NCI-H1436 (cell line): Measurements from ENCODE around the gene SULT1C3.
"Not testable (repeated sequence)": the region's sequence is repeated elsewhere in the genome, so short reads cannot be mapped to it uniquely, and the experiment has no call there.

Experiments
- DNase-seq: peaks from one replicate; lab custom pipeline; 2025; lab: John Stamatoyannopoulos, UW

SULT1C3 gene

DNA sequence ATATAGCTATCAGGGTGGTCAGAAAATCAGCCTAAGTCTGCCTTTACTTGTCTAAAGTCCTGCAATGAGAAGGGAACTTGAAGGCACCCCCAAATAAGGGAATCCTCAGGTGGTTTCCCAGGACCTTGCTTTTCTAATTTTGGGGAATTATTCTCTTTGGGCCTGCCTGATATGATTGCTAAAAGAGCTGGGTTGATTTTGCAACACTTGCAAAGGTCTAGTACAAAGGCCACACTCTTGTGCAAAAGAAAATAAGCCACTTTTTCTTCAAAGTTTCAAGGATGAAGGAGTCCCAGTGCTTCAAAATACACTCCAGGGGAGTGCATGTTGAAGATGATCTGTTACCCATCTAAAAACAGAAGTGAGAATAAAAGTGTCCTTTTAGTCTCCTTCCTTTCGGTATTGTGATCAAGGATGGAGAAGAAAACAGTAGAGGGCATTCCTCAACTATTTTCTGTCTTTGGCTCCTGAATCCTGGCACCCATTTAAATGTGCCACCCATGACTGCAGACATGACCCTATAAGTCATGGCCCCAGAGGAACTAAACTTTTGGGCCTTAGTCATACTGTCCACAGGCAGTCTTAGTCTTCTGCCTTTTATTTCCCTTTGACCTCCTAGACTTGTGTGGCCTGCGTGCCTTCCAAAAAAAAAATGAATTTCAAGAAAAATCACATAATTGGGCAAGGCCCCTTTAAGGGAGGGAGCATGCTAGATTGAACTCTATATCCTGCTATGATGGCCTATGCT is 5.1 kb downstream of the SULT1C3 start:
- DNase-seq, result no peak

- no peak for DNase-seq
These were observed 13.3 kb downstream of the SULT1C3 start for GRCh38 chr2:108253106-108253505.

- no peak for DNase-seq
These were observed 18.1 kb downstream of the SULT1C3 start for GRCh38 chr2:108257757-108258331.

GRCh38 chr2:108260773-108261172 is 21.0 kb downstream of the SULT1C3 start:
- DNase-seq, result no peak

DNA sequence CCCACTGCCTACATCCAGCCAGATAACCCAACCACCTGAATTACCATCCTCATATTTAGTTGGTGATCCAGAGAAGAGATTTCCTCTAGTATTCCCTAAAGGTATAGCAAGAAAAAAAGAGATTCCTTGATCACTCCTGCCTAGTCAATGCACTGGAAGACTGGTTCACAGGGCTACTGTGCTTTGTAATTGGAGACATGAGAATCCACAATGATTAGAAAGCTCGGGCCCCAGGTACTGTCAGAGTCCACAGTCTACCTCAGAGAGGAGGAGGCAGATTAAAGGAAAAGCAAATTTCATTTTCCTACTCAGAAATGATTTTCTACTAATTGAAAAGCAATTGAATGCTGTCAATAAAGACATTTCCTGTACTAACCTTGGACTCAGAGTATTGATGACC is 22.3 kb downstream of the SULT1C3 start:
- no peak for DNase-seq

DNA sequence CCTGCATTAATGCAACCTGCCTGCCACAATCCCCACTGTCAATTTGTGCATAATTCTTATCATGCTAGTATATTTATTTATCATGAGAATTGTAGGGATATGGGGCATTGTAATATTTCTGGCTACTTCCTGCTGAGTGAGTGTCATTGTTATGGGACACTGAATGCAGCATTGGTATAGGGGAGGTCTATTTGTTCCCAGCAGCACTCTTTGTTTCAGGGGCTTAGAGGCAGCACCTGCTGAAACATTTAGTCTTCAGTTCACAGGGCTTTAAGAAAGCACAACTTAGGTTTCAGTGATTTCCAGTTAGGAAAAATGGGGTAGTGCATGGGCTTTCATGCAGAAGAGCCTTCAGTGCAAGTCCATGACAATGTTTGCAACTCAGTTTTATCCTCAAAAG is 23.6 kb downstream of the SULT1C3 start:
- no peak for DNase-seq

- no peak for DNase-seq
These were observed 26.4 kb downstream of the SULT1C3 start for GRCh38 chr2:108266218-108266617.

DNA sequence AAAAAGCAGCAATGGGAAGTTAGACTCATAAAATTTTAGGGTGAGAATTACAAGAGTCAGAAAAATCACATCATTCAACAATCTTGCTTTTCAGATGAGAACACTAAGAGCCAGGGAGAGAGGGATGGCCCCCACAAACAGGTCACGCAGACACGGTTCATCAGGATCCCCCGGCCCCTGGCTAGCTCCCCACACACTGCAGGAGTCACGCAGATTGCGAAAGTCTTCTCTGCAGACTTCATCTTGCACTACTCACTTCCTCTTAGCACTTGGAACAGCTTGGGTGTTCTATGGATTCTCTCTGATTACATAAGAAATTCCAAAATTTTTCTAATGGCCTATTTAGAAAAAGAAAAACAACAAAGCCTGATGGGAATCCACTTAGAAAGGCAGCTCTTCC is 27.3 kb downstream of the SULT1C3 start:
- DNase-seq, result no peak

DNA sequence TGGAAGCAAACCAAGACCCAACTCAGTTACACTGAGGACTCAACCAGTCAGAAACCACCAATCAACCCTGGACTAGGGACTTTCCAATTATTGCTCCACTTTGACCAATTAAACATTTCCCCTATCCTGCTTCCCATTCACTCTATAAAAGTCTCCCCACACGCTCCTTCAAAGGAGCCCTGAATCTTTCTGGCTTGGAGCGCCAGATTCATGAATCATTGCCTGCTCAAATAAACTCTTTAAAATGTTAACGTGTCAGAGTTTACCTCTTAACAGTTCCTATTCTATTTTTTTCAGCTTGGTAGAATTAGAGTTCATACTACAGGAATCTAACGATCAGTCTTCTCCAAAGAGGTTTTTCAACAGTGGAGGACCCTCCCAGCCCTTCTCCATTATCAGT is 28.2 kb downstream of the SULT1C3 start:
- no peak for DNase-seq

DNA sequence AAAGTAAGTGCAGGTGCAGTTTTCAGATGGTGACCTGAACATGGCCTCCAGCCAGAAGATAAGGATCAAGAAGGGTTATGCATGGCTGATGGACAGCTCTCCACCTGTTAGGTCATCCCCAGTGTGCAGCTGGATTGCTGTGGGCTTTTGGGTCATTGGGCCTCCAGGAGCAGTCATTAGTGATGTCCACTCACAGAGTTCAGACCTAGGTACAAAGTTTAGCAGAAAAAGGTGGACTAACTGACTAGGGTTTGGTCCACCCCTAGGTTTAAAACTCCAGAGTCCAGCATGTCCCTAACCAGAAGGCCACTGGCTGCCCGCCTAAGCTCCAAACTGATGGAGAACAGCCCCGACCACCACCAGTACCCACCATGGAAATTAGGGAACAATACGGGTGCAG is 30.6 kb downstream of the SULT1C3 start:
- no peak for DNase-seq

GRCh38 chr2:108270768-108271506 is 31.2 kb downstream of the SULT1C3 start:
- DNase-seq, result no peak

DNA sequence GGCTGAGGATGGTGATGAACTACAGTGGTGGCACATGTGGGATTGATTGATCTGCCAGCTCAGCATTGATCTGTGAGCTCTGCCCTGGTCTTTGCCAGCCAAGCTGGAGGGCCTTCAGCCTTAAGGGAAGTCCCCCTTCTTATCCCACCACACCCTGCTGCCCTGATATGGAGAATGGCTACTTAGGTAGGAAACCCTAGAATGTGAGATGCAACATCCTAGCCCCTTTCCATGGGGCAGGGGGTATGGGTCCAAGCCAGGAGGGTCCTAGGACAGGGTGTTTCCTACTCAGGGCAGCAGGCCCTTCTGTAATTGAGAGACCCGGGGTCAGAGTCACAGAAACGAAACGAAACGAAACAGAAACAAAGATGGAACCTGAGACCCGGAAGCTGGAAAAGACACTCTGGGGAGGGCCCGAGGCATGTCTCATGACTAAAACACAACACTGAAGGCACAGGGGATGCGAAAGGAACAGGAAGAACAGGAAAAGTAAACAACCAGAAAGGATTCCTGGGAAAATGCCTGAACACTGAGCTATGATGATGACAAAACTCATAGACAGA is 32.0 kb downstream of the SULT1C3 start:
- DNase-seq, result no peak

GRCh38 chr2:108278631-108279030 is 38.9 kb downstream of the SULT1C3 start:
- DNase-seq, result no peak

DNA sequence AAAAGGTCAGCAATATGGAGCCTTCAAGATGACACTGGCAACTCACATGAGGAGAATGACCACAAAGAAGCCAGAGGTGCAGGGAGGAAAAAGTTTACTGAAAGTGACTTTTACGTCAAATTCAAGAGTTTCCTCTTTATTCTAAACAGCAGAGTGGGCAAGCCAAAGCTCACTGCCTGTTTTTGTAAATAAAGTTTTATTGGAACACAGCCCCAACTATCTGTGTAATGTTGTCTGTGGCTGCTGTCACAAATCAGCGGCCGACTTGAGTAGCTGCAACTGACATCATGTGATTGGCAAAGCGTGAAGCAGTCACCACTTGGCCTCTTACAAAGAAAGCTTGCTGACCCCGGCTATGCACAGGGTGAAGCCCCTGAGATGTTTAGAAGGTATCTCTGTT is 39.7 kb downstream of the SULT1C3 start:
- no peak for DNase-seq

GRCh38 chr2:108280466-108280865 is 40.7 kb downstream of the SULT1C3 start:
- DNase-seq, result no peak

DNA sequence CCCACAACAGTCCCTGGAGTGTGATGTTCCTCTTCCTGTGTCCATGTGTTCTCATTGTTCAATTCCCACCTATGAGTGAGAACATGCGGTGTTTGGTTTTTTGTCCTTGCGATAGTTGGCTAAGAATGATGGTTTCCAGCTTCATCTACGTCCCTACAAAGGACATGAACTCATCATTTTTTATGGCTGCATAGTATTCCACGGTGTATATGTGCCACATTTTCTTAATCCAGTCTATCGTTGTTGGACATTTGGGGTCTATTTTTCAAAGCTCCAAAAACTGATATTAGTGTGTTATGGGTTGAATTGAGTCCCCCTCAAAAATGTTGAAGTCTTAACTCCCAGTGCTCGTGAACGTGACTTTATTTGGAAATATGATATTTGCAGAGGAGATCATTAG is 44.8 kb downstream of the SULT1C3 start:
- DNase-seq, result not testable (repeated sequence)

DNA sequence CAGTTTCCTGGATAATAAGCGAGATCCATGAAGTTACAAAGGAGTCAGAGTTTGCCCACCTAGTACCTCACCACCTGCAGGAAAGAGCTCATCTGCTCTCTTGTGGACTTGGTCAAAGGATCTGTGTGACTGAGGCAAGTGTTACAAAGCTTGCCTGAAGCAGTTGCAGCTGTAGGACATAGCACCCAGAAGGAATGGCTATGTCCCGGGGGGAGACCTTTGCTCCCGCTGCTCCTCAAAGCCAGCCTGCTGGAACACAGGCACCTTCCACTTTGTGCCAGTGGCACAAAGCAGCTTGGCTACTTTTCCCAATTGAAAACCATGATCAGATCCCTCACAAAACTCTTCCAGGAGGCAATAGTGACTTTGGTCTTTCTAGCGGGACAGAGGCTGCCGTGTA is 45.8 kb downstream of the SULT1C3 start:
- no peak for DNase-seq

DNA sequence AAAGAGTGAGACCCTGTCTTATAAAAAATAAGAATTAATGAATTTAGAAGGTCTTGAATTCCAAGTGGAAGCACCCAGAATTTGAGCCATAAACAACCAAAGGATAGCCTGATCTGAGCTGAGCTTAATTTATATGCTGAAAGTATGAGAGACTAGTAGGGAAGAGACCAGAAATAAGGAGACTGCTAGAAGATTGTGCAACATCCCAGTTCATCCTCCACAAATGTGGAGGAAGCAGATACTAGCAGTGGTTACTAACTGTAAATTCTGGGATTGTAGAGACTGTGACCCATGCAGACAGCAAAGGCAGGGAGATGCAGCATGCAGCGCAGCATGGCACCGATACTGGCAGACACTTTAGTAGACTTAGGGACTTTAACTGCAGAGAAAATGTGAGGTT is 47.4 kb downstream of the SULT1C3 start:
- no peak for DNase-seq

GRCh38 chr2:108288534-108289106 is 48.9 kb downstream of the SULT1C3 start, which contains the start of gene SULT1C2:
Gene SULT1C2 (plus strand): TSS chr2:108288895. CDS start chr2:108293668, 4,773 bp downstream.
- no peak for DNase-seq

GRCh38 chr2:108293850-108294249 is 54.1 kb downstream of the SULT1C3 start:
- no peak for DNase-seq

- no peak for DNase-seq
These were observed 57.8 kb downstream of the SULT1C3 start for GRCh38 chr2:108297436-108298141.

DNA sequence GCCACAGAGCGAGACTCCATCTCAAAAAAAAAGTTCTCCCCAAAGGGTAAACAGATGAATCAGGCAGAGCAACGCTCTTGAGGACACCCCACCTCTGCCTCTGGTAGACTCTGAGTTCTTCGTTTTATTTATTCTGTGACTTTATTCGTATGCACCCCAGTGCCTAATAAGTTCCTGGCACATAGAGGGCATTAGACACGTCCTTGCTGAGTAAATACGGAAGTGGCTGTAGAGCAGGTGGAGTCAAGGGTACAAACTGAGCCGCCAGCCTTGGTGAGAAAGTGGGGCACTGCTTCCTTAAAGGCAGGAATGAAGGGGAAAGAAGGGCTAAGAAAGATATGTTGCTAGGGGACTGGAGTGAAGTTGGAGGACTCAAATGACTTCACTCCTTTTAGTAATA is 61.8 kb downstream of the SULT1C3 start:
- no peak for DNase-seq
